ENCODE measurements around the gene BTG2. TPM values are rescaled to one million over a fixed set of nuclear protein-coding genes. Genes with fewer than 3 reads are reported as not detected.

BTG2 gene
- total and polyA plus RNA-seq, 3 experiments from 2014 or later: 97.8 to 138 (median 102) TPM

DNA sequence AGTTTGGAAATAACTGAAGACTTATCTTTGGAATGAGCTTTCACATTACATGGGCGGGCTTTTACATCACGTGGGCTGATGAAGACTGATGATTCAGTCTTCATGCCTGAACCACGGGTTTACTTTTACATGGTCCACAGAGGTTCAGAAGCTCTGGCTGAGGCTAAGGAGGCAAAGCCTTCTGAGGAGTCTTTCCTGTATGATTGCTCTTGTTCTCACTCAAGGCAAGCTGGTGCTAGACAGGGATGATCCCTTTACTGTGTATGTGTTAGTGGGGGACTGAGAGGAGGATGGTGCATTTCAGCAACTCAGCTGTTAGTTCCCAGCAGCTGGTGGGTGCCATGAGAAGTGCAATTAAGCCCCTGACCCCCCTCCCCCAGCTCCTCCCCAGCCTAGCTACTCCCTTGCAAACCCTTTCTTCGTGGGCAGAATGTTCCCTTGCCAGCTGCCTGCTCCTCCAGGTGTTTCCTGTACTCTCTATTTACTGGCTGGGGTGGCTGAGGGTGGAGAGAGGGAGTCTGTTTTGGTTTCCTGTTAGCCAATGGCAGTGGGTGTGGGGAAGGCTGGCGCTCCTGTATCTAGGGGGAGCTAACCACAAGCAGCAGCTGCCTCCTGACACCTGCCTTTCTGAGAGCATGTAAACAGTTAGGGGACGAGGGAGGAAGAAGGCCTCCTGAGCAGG, 15.4 kb downstream of the BTG2 start:
- H3K36me3 ChIP-seq (ENCODE audit: insufficient read depth, low read length): no peaks in the 10 kb centered on the region
- Mint-ChIP-seq H3K27me3 (peaks cover 0 to 3% of the 10 kb centered on the region in 2 donors), H3K4me1 (peaks cover 79 to 92% (median 90%) of the 10 kb centered on the region in 3 donors), H3K36me3 (no peaks in the 10 kb centered on the region), H3K9me3 (no peaks in the 10 kb centered on the region), H3K27ac (peak overlapping the region; percentile 93 to 99 (median 98)), H3K4me3 (peak overlapping the region; percentile 33 to 90 (median 80))
- H3K27me3 ChIP-seq (ENCODE audit: insufficient read depth, low read length, poor library complexity, severe bottlenecking): no peaks in the 10 kb centered on the region
- DNase-seq: peak; percentile 59 to 89 (median 85)
- peak overlapping the region; percentile 48 for H3K27ac ChIP-seq (ENCODE audit: low read depth, low read length)
- H3K4me1 ChIP-seq (ENCODE audit: insufficient read depth, low read length): peaks cover 75% of the 10 kb centered on the region
- H3K9me3 ChIP-seq (ENCODE audit: low read length): no peaks in the 10 kb centered on the region
- POLR2A ChIA-PET: interaction anchor here (0.7 to 9.8 kb wide), 7 partner anchors 12 to 314 kb away, joined by 3 to 261 read pairs (median 5); partner anchors contain the start of genes BTG2 and TMEM183A
- peak overlapping the region; percentile 34 for H3K4me3 ChIP-seq (ENCODE audit: low read length)
- CTCF ChIA-PET: interaction anchor here (0.7 to 9.3 kb wide), 14 partner anchors 8 to 381 kb away, joined by 3 to 166 read pairs (median 6); partner anchors contain the start of gene BTG2

DNA sequence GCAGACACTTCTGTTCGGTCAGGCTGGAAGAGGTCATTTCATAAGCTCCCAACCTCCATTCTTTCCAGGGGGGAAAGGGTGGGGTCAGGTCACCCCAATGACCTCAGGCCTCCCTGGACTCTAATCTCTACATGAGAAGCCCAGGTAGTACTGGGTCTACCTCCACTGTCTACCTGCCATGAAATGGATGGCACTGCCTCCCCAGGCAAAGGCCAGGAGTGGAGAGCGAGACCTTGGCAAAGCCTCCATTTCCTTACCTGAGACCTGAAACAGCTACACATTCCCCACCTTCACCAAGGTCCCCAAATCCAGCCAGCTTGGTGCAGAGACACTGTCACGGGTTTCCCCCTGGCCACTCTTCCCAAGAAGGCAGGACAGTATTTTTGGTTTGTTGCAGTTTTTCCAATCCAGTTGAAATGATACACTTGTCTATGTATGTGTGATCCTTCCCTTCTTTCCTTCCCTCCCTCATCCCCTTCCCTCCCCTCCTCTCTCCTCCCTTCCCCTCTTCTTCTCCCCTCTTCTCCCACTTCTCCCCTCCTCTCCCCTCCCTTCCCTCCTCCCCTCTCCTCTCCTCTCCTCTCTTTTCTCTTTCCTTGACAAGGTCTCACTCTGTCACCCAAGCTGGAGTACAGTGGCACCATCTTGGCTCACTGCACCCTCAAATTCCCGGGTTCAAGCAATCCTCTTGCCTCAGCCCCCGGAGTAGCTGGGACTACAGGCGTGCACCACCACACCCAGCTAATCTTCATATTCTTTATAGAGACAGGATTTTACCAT, 16.1 kb downstream of the BTG2 start:
- H3K27ac Mint-ChIP-seq: peak overlapping the region; percentile 93 to 99 (median 98)
- Histone ChIP-seq H3K27me3 (ENCODE audit: insufficient read depth, low read length, poor library complexity, severe bottlenecking) (no peaks in the 10 kb centered on the region), H3K27ac (ENCODE audit: low read depth, low read length) (peak overlapping the region; percentile 48), H3K4me1 (ENCODE audit: insufficient read depth, low read length) (peaks cover 82% of the 10 kb centered on the region), H3K9me3 (ENCODE audit: low read length) (no peaks in the 10 kb centered on the region), H3K4me3 (ENCODE audit: low read length) (peak overlapping the region; percentile 17), H3K36me3 (ENCODE audit: insufficient read depth, low read length) (no peaks in the 10 kb centered on the region)
- POLR2A ChIA-PET: interaction anchor here (0.7 to 9.8 kb wide), 6 partner anchors 12 to 52 kb away, joined by 3 to 261 read pairs (median 6); partner anchors contain the start of gene BTG2
- H3K4me3 Mint-ChIP-seq: peak overlapping the region; percentile 33 to 90 (median 80)
- no peaks in the 10 kb centered on the region for H3K36me3 Mint-ChIP-seq
- H3K27me3 Mint-ChIP-seq: peaks cover 0 to 3% of the 10 kb centered on the region in 2 donors
- no peaks in the 10 kb centered on the region for H3K9me3 Mint-ChIP-seq
- peaks cover 83 to 96% (median 95%) of the 10 kb centered on the region in 3 donors for H3K4me1 Mint-ChIP-seq
- CTCF ChIA-PET: interaction anchor here (0.7 to 9.3 kb wide), 12 partner anchors 9 to 380 kb away, joined by 3 to 166 read pairs (median 9); partner anchors contain the start of gene BTG2
- DNase-seq: no peak

DNA sequence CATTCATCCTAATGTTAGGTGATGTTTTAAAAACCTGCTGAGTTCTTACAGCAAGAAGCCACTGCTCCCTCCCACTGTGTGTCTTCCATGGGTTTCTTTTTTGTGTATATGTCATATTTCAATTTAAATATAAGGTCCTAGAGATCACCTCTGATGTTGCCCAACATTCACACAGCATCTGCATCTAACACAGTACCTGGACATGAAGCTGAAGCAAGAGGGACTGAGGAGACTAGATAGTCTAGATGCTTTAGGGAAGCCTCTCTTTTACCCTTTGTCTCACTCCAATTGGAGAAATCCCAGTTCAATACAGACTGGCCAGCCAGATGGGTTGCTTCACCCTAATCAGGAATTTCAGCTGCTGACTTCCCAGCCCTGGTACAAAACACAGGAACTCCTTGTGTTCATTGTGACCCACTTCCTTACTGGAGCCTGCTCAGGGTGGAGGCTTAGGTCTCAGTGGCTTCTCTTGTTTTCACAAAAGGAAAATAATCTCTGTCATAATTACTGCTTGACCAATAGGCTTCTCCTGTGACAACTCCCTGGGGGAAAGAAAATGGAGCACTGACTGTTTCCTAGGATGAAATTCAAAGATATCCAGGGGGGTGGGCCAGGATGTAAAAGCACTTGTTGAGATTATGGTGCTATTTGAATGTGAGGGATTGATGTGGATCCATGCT, 17.3 kb downstream of the BTG2 start:
- H3K4me3 Mint-ChIP-seq: peak overlapping the region; percentile 45 to 94 (median 80)
- ChIA-PET POLR2A (interaction anchor here (9.5 to 9.8 kb wide), 2 partner anchors 14 to 34 kb away, joined by 140 to 261 read pairs; partner anchors contain the start of gene BTG2), CTCF (interaction anchor here (2.0 to 9.3 kb wide), 6 partner anchors 14 to 51 kb away, joined by 7 to 166 read pairs (median 66); partner anchors contain the start of gene BTG2)
- H3K36me3 Mint-ChIP-seq: no peaks in the 10 kb centered on the region
- peaks cover 88% of the 10 kb centered on the region for H3K4me1 ChIP-seq (ENCODE audit: insufficient read depth, low read length)
- peak overlapping the region; percentile 46 for H3K4me3 ChIP-seq (ENCODE audit: low read length)
- no peaks in the 10 kb centered on the region for H3K36me3 ChIP-seq (ENCODE audit: insufficient read depth, low read length)
- DNase-seq: no peak
- peak overlapping the region; percentile 93 to 99 (median 98) for H3K27ac Mint-ChIP-seq
- no peaks in the 10 kb centered on the region for H3K9me3 ChIP-seq (ENCODE audit: low read length)
- peaks cover 84 to 96% (median 96%) of the 10 kb centered on the region in 3 donors for H3K4me1 Mint-ChIP-seq
- H3K27me3 ChIP-seq (ENCODE audit: insufficient read depth, low read length, poor library complexity, severe bottlenecking): no peaks in the 10 kb centered on the region
- no peaks in the 10 kb centered on the region for H3K9me3 Mint-ChIP-seq
- no peak overlapping the region for H3K27ac ChIP-seq (ENCODE audit: low read depth, low read length)
- peaks cover 0 to 3% of the 10 kb centered on the region in 2 donors for H3K27me3 Mint-ChIP-seq

DNA sequence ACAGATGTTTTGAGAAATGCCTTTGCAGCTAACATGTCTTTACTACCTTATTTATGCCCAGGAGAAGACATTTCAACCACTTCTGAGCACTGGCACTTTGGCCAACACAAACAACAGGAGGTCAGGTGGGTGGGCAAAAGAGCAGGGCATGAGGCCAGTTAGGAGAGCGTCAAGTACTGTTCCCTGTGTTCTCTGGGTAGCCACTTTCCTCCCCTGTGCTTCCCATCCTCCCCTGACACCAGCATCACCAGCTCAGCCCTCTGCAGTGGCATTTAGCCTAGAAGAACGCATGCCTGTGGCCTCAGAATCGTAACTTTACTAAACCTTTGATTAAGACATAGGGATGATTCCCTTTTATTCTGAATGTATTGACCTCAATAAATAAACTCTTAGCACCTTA, 18.3 kb downstream of the BTG2 start:
- ChIA-PET POLR2A (interaction anchor here (0.8 to 9.8 kb wide), 4 partner anchors 14 to 350 kb away, joined by 3 to 261 read pairs (median 72); partner anchors contain the start of gene BTG2), CTCF (interaction anchor here (1.8 to 9.3 kb wide), 5 partner anchors 15 to 164 kb away, joined by 4 to 166 read pairs (median 116); partner anchors contain the start of gene BTG2)
- Mint-ChIP-seq H3K4me3 (peak overlapping the region; percentile 68 to 94 (median 80)), H3K9me3 (no peaks in the 10 kb centered on the region), H3K27me3 (peaks cover 0 to 3% of the 10 kb centered on the region in 2 donors), H3K27ac (peak overlapping the region; percentile 93 to 99 (median 98)), H3K36me3 (peaks cover 0 to 1% (median 0%) of the 10 kb centered on the region in 3 donors), H3K4me1 (peaks cover 89 to 98% (median 96%) of the 10 kb centered on the region in 3 donors)
- Histone ChIP-seq H3K4me3 (ENCODE audit: low read length) (peak overlapping the region; percentile 46), H3K9me3 (ENCODE audit: low read length) (no peaks in the 10 kb centered on the region), H3K27ac (ENCODE audit: low read depth, low read length) (peak overlapping the region; percentile 13), H3K36me3 (ENCODE audit: insufficient read depth, low read length) (no peaks in the 10 kb centered on the region), H3K27me3 (ENCODE audit: insufficient read depth, low read length, poor library complexity, severe bottlenecking) (no peaks in the 10 kb centered on the region), H3K4me1 (ENCODE audit: insufficient read depth, low read length) (peaks cover 97% of the 10 kb centered on the region)
- no peak for DNase-seq

DNA sequence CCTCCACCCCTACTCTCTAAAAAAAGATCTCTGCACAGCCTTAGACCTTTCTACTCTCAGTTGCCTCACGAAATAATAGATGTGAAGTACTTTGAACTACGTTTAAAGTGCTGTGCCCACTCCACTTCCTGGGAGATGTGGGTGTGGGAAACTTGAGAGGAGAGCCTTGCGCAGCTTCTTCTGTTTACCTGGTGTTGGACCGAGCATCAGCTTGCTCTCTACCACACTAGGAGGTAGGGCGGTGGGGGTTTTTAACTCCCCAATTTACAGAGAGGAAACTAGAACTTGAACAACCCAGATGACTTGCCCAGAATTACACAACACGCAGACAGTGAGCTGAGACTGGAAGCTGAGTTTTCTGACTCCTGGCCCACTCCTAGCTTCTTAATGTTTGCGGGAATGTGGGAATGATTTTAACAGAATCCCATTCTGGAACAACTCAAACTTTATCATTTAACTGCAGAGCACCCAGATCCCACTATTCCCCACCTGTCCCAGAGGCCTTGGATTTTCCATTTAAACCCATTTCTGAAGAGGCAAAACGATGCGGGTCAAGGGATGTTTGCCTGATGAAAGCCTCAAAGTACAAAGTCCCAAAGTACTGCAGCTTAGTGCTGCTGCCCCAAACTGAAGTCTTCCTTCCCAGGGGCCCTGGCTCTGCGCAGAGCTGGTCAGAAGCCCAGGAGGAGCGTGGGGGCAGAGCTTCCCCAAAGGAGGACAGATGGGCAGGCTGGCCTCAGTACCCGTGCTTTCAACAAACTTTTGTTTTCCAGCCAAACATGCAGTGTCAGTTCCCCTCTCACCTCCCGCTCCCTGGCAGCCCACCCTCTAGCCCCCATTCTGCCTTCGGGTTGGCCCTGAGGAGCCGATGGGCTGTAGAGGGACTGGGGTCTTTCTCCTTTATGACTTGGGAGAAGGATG, 19.0 kb downstream of the BTG2 start:
- Mint-ChIP-seq H3K36me3 (peaks cover 0 to 1% (median 0%) of the 10 kb centered on the region in 3 donors), H3K9me3 (no peaks in the 10 kb centered on the region), H3K27ac (peak overlapping the region; percentile 93 to 99 (median 98)), H3K4me3 (peak overlapping the region; percentile 68 to 94 (median 80)), H3K4me1 (peaks cover 85 to 95% (median 93%) of the 10 kb centered on the region in 3 donors), H3K27me3 (peaks cover 0 to 4% of the 10 kb centered on the region in 2 donors)
- DNase-seq: peak in 4 of 5 donors; percentile 14 to 88 (median 72)
- Histone ChIP-seq H3K27me3 (ENCODE audit: insufficient read depth, low read length, poor library complexity, severe bottlenecking) (no peaks in the 10 kb centered on the region), H3K27ac (ENCODE audit: low read depth, low read length) (peak overlapping the region; percentile 28), H3K9me3 (ENCODE audit: low read length) (no peaks in the 10 kb centered on the region), H3K4me3 (ENCODE audit: low read length) (peak overlapping the region; percentile 46), H3K36me3 (ENCODE audit: insufficient read depth, low read length) (no peaks in the 10 kb centered on the region), H3K4me1 (ENCODE audit: insufficient read depth, low read length) (peaks cover 90% of the 10 kb centered on the region)
- CTCF ChIA-PET: interaction anchor here (1.0 to 9.3 kb wide), 6 partner anchors 14 to 163 kb away, joined by 3 to 166 read pairs (median 91); partner anchors contain the start of gene BTG2
- POLR2A ChIA-PET: interaction anchor here (0.6 to 9.8 kb wide), 6 partner anchors 11 to 349 kb away, joined by 3 to 261 read pairs (median 4); partner anchors contain the start of gene BTG2

DNA sequence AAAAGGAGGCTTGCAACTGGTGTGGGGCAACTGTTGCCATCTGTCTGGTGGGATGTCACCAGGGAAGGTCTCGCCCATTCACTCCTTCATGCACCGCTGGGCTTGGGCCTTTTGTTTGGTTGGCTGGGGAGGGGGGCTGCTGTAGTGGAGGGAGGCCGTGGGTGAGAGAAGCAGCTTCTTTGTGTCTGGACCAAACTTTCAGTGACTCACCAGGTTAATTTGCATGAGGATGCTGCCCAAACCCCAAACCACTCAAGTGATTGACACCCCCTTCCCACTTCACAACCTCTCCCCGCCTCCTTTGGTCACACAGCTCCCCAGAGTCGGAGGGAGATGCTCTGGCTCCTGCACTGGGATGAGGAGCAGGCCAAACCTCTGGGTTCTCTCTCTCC, 19.7 kb downstream of the BTG2 start:
- H3K36me3 Mint-ChIP-seq: peaks cover 0 to 1% (median 0%) of the 10 kb centered on the region in 3 donors
- Histone ChIP-seq H3K27ac (ENCODE audit: low read depth, low read length) (peak overlapping the region; percentile 28), H3K4me3 (ENCODE audit: low read length) (peak overlapping the region; percentile 46), H3K4me1 (ENCODE audit: insufficient read depth, low read length) (peaks cover 84% of the 10 kb centered on the region), H3K36me3 (ENCODE audit: insufficient read depth, low read length) (no peaks in the 10 kb centered on the region), H3K9me3 (ENCODE audit: low read length) (no peaks in the 10 kb centered on the region), H3K27me3 (ENCODE audit: insufficient read depth, low read length, poor library complexity, severe bottlenecking) (no peaks in the 10 kb centered on the region)
- peak overlapping the region; percentile 24 to 94 (median 74) for H3K4me3 Mint-ChIP-seq
- H3K4me1 Mint-ChIP-seq: peaks cover 84 to 88% (median 87%) of the 10 kb centered on the region in 3 donors
- POLR2A ChIA-PET: interaction anchor here (1.4 to 9.8 kb wide), 4 partner anchors 16 to 52 kb away, joined by 4 to 261 read pairs (median 72); partner anchors contain the start of gene BTG2
- peak; percentile 41 to 83 (median 55) for DNase-seq
- peak overlapping the region; percentile 93 to 99 (median 98) for H3K27ac Mint-ChIP-seq
- CTCF ChIA-PET: interaction anchor here (1.0 to 9.3 kb wide), 6 partner anchors 14 to 163 kb away, joined by 3 to 166 read pairs (median 91); partner anchors contain the start of gene BTG2
- H3K27me3 Mint-ChIP-seq: peaks cover 0 to 4% of the 10 kb centered on the region in 2 donors
- H3K9me3 Mint-ChIP-seq: no peaks in the 10 kb centered on the region
